GM23338 (cell line): ENCODE results near the gene EDEM1. TPM values are rescaled to one million over a fixed set of nuclear protein-coding genes. Genes with fewer than 3 reads are reported as not detected.

Source experiments
- ATAC-seq: fragments of 200-7000 bp; cut with Tn5 transposase; 3 replicates; pipeline ENCODE4 v1.9.1; 2020
- DNase-seq: peaks from one replicate; pipeline ENCODE4 v3.0.0-alpha.2; 2015; ENCODE audit warnings: low spot score
- H2AFZ ChIP-seq: fragments of 200-600 bp; sonication (generic); 2 replicates; pipeline ENCODE4 v1.8.0; 2016; ENCODE audit warnings: antibody characterized with exemption, mild to moderate bottlenecking, moderate library complexity
- H3F3A ChIP-seq: fragments of 200-600 bp; sonication (generic); replicated peaks from 2 replicates; pipeline ENCODE4 v1.8.0; 2017; ENCODE audit warnings: antibody characterized with exemption, mixed run types, low read depth
- H3K27ac ChIP-seq: fragments of 200-600 bp; sonication (generic); 2 replicates; pipeline ENCODE4 v1.6.1; 2016; ENCODE audit warnings: low read depth
- H3K27me3 ChIP-seq: fragments of 200-600 bp; sonication (generic); 2 replicates; pipeline ENCODE4 v1.8.0; 2016; ENCODE audit warnings: mild to moderate bottlenecking, mixed run types, moderate library complexity; ENCODE audit not compliant: insufficient read depth
- H3K36me3 ChIP-seq: fragments of 200-600 bp; sonication (generic); 2 replicates; pipeline ENCODE4 v1.8.0; 2016; ENCODE audit warnings: mild to moderate bottlenecking; ENCODE audit not compliant: insufficient read depth
- H3K4me1 ChIP-seq: fragments of 200-600 bp; sonication (generic); 2 replicates; pipeline ENCODE4 v1.8.0; 2016; ENCODE audit warnings: mild to moderate bottlenecking, moderate library complexity; ENCODE audit not compliant: insufficient read depth
- H3K4me2 ChIP-seq: fragments of 200-600 bp; sonication (generic); 2 replicates; pipeline ENCODE4 v1.7.1; 2017; ENCODE audit warnings: mixed run types
- H3K4me3 ChIP-seq: fragments of 200-600 bp; sonication (generic); 2 replicates; pipeline ENCODE4 v1.6.1; 2016; ENCODE audit warnings: mixed run types
- H3K79me2 ChIP-seq: fragments of 200-600 bp; sonication (generic); replicated peaks from 2 replicates; pipeline ENCODE4 v1.8.0; 2017; ENCODE audit warnings: mild to moderate bottlenecking; ENCODE audit not compliant: insufficient read depth
- H3K9me2 ChIP-seq: fragments of 200-600 bp; sonication (generic); 2 replicates; pipeline ENCODE4 v1.8.0; 2017; ENCODE audit not compliant: insufficient read depth
- H4K20me1 ChIP-seq: fragments of 200-600 bp; sonication (generic); replicated peaks from 2 replicates; pipeline ENCODE4 v1.8.0; 2017; ENCODE audit warnings: mild to moderate bottlenecking; ENCODE audit not compliant: insufficient read depth
- H3K27ac Mint-ChIP-seq: 2 replicates; pipeline ENCODE4 v1.8.0; 2020; ENCODE audit warnings: inconsistent platforms, mild to moderate bottlenecking, moderate library complexity, mixed read lengths
- H3K27me3 Mint-ChIP-seq: 3 replicates; pipeline ENCODE4 v1.8.0; 2022; ENCODE audit warnings: low read depth, mild to moderate bottlenecking, moderate library complexity, mixed read lengths, inconsistent platforms; ENCODE audit not compliant: insufficient read depth, poor library complexity
- H3K36me3 Mint-ChIP-seq: 3 replicates; pipeline ENCODE4 v1.8.0; 2021; ENCODE audit warnings: low read depth, mild to moderate bottlenecking, inconsistent platforms, moderate library complexity, mixed read lengths
- H3K4me1 Mint-ChIP-seq: 3 replicates; pipeline ENCODE4 v1.8.0; 2020; ENCODE audit warnings: mild to moderate bottlenecking, inconsistent platforms, mixed read lengths
- H3K4me3 Mint-ChIP-seq: 3 replicates; pipeline ENCODE4 v1.8.0; 2021; ENCODE audit warnings: moderate library complexity, mild to moderate bottlenecking, inconsistent platforms, mixed read lengths
- H3K9me3 Mint-ChIP-seq: 3 replicates; pipeline ENCODE4 v1.8.0; 2020; ENCODE audit warnings: moderate library complexity, mild to moderate bottlenecking, inconsistent platforms, mixed read lengths
- EZH2 ChIP-seq: fragments of 200-600 bp; sonication (generic); IDR thresholded peaks from one replicate; pipeline ENCODE4 v1.8.0; 2017; ENCODE audit warnings: antibody characterized with exemption, mild to moderate bottlenecking, low read depth; ENCODE audit not compliant: unreplicated experiment
- NANOG ChIP-seq: IDR thresholded peaks from 2 replicates; pipeline ENCODE4 v1.6.1; 2016; ENCODE audit warnings: antibody characterized with exemption, borderline replicate concordance
- POLR2AphosphoS5 ChIP-seq: IDR thresholded peaks from 2 replicates; pipeline ENCODE4 v1.6.1; 2016; ENCODE audit warnings: antibody characterized with exemption, low read depth
- STAT1 ChIP-seq: IDR thresholded peaks from one replicate; pipeline ENCODE4 v1.6.1; 2016; ENCODE audit warnings: antibody characterized with exemption; ENCODE audit not compliant: unreplicated experiment
- ZNF114 ChIP-seq: fragments of 250-450 bp; sonication (Bioruptor Pico); IDR thresholded peaks from 2 replicates; pipeline ENCODE4 v1.5.0; 2020; ENCODE audit warnings: mild to moderate bottlenecking, moderate library complexity
- polyA plus RNA-seq: library from polyadenylated mRNA; unstranded; fragments of >200 nt; fragmentation: Nextera tagmentation; extraction: Ambion mirVana; gene quantifications from 2 replicates; pipeline ENCODE4 v1.2.1, GENCODE V29; 2016
- total RNA-seq: library from RNA; depleted of rRNA; stranded (reverse); fragments of >200 nt; shearing (Covaris generic); gene quantifications from 2 replicates; pipeline ENCODE4 v1.2.3, GENCODE V29; 2014
- TF ChIP-seq, protein P1 (sequence below): IDR thresholded peaks from one replicate; pipeline ENCODE4 v1.6.1; 2018; ENCODE audit warnings: antibody characterized with exemption; ENCODE audit not compliant: unreplicated experiment
- TF ChIP-seq, protein P2 (sequence below): fragments of 250-450 bp; sonication (Bioruptor Pico); IDR thresholded peaks from 2 replicates; pipeline ENCODE4 v1.5.0; 2020; ENCODE audit warnings: mild to moderate bottlenecking, moderate library complexity
- TF ChIP-seq, protein P3 (sequence below), 2 experiments: fragments of 200-600 bp in 1 of 2; sonication (generic) in 1 of 2; conservative IDR thresholded peaks; 2 replicates each; pipeline versions ENCODE4 v1.5.1 to v1.6.1; 2016 to 2017; ENCODE audit warnings: antibody characterized with exemption in 2 of 2, low read depth in 2 of 2, mild to moderate bottlenecking in 2 of 2, moderate library complexity in 1 of 2

Gene EDEM1
- total and polyA plus RNA-seq, 2 experiments from 2014 or later = 2.2 to 36.7 TPM

DNA sequence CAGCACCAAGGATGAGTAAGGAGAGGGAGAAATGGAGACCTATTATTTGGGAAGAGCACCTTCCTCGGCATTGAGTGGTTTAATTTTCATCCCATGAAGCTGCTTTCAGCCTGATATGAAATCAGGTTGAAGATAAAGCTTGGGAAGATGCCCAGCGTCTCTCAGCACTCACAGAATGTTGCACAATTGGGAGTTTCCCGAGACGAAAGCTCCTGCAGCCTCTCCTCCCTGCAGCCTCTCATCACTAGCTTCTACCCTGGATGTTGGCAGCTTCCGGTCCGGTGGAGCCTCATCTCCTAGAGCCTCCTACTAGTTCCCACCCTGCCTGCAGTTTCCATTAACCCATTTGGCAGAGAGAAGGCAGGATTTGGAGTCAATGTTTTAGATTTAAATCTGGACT is 40.3 kb downstream of the EDEM1 start (continued):
- TF ChIP-seq, protein P1, sequence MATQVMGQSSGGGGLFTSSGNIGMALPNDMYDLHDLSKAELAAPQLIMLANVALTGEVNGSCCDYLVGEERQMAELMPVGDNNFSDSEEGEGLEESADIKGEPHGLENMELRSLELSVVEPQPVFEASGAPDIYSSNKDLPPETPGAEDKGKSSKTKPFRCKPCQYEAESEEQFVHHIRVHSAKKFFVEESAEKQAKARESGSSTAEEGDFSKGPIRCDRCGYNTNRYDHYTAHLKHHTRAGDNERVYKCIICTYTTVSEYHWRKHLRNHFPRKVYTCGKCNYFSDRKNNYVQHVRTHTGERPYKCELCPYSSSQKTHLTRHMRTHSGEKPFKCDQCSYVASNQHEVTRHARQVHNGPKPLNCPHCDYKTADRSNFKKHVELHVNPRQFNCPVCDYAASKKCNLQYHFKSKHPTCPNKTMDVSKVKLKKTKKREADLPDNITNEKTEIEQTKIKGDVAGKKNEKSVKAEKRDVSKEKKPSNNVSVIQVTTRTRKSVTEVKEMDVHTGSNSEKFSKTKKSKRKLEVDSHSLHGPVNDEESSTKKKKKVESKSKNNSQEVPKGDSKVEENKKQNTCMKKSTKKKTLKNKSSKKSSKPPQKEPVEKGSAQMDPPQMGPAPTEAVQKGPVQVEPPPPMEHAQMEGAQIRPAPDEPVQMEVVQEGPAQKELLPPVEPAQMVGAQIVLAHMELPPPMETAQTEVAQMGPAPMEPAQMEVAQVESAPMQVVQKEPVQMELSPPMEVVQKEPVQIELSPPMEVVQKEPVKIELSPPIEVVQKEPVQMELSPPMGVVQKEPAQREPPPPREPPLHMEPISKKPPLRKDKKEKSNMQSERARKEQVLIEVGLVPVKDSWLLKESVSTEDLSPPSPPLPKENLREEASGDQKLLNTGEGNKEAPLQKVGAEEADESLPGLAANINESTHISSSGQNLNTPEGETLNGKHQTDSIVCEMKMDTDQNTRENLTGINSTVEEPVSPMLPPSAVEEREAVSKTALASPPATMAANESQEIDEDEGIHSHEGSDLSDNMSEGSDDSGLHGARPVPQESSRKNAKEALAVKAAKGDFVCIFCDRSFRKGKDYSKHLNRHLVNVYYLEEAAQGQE = no peak
- no peak for TF ChIP-seq STAT1
- TF ChIP-seq NANOG = no peak
- TF ChIP-seq POLR2AphosphoS5 = no peak

DNA sequence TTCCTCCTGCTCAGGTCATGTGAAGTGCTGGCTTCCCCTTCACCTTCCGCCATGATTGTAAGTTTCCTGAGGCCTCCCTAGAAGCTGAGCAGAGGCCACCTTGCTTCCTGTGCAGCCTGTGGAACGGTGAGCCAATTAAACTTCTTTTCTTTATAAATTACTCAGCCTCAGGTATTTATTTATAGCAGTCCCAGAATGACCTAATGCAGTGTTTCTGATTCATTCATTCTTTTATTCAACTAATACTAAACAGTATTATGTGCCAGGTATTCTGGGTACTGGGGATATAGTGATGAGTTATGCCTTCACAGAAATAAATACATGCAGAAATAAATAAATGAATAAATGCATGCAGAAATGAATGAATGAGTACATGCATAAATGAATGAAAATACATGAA is 41.9 kb downstream of the EDEM1 start:
- ATAC-seq (no peak), DNase-seq (no peak)
- no peak overlapping the region for H3K27ac ChIP-seq
- Mint-ChIP-seq H3K4me3 (no peak overlapping the region), H3K36me3 (no peaks in the 10 kb centered on the region), H3K27ac (no peak overlapping the region), H3K4me1 (peaks cover 11% of the 10 kb centered on the region), H3K9me3 (no peaks in the 10 kb centered on the region; the same call in 2 of the 3 replicates), H3K27me3 (peaks cover 6% of the 10 kb centered on the region)
- TF ChIP-seq, protein P2, sequence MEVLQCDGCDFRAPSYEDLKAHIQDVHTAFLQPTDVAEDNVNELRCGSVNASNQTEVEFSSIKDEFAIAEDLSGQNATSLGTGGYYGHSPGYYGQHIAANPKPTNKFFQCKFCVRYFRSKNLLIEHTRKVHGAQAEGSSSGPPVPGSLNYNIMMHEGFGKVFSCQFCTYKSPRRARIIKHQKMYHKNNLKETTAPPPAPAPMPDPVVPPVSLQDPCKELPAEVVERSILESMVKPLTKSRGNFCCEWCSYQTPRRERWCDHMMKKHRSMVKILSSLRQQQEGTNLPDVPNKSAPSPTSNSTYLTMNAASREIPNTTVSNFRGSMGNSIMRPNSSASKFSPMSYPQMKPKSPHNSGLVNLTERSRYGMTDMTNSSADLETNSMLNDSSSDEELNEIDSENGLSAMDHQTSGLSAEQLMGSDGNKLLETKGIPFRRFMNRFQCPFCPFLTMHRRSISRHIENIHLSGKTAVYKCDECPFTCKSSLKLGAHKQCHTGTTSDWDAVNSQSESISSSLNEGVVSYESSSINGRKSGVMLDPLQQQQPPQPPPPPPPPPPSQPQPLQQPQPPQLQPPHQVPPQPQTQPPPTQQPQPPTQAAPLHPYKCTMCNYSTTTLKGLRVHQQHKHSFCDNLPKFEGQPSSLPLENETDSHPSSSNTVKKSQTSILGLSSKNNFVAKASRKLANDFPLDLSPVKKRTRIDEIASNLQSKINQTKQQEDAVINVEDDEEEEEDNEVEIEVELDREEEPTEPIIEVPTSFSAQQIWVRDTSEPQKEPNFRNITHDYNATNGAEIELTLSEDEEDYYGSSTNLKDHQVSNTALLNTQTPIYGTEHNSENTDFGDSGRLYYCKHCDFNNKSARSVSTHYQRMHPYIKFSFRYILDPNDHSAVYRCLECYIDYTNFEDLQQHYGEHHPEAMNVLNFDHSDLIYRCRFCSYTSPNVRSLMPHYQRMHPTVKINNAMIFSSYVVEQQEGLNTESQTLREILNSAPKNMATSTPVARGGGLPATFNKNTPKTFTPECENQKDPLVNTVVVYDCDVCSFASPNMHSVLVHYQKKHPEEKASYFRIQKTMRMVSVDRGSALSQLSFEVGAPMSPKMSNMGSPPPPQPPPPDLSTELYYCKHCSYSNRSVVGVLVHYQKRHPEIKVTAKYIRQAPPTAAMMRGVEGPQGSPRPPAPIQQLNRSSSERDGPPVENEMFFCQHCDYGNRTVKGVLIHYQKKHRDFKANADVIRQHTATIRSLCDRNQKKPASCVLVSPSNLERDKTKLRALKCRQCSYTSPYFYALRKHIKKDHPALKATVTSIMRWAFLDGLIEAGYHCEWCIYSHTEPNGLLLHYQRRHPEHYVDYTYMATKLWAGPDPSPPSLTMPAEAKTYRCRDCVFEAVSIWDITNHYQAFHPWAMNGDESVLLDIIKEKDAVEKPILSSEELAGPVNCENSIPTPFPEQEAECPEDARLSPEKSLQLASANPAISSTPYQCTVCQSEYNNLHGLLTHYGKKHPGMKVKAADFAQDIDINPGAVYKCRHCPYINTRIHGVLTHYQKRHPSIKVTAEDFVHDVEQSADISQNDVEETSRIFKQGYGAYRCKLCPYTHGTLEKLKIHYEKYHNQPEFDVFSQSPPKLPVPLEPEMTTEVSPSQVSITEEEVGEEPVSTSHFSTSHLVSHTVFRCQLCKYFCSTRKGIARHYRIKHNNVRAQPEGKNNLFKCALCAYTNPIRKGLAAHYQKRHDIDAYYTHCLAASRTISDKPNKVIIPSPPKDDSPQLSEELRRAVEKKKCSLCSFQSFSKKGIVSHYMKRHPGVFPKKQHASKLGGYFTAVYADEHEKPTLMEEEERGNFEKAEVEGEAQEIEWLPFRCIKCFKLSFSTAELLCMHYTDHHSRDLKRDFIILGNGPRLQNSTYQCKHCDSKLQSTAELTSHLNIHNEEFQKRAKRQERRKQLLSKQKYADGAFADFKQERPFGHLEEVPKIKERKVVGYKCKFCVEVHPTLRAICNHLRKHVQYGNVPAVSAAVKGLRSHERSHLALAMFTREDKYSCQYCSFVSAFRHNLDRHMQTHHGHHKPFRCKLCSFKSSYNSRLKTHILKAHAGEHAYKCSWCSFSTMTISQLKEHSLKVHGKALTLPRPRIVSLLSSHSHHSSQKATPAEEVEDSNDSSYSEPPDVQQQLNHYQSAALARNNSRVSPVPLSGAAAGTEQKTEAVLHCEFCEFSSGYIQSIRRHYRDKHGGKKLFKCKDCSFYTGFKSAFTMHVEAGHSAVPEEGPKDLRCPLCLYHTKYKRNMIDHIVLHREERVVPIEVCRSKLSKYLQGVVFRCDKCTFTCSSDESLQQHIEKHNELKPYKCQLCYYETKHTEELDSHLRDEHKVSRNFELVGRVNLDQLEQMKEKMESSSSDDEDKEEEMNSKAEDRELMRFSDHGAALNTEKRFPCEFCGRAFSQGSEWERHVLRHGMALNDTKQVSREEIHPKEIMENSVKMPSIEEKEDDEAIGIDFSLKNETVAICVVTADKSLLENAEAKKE = no peak
- no peak for TF ChIP-seq POLR2AphosphoS5
- TF ChIP-seq, protein P3, sequence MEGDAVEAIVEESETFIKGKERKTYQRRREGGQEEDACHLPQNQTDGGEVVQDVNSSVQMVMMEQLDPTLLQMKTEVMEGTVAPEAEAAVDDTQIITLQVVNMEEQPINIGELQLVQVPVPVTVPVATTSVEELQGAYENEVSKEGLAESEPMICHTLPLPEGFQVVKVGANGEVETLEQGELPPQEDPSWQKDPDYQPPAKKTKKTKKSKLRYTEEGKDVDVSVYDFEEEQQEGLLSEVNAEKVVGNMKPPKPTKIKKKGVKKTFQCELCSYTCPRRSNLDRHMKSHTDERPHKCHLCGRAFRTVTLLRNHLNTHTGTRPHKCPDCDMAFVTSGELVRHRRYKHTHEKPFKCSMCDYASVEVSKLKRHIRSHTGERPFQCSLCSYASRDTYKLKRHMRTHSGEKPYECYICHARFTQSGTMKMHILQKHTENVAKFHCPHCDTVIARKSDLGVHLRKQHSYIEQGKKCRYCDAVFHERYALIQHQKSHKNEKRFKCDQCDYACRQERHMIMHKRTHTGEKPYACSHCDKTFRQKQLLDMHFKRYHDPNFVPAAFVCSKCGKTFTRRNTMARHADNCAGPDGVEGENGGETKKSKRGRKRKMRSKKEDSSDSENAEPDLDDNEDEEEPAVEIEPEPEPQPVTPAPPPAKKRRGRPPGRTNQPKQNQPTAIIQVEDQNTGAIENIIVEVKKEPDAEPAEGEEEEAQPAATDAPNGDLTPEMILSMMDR (conservative IDR thresholded peaks at IDR 0.05; ENCODE audit: low read depth in 2 of 2) = no peak
- no peak for TF ChIP-seq ZNF114 (CRISPR knock-in tag)
- no peak for TF ChIP-seq NANOG
- TF ChIP-seq EZH2 = no peak
- no peaks in the 10 kb centered on the region for H3K79me2 ChIP-seq
- H3K36me3 ChIP-seq = no peaks in the 10 kb centered on the region
- no peak overlapping the region for H3K4me3 ChIP-seq
- no peaks in the 10 kb centered on the region; the same call in 1 of the 2 replicates for H4K20me1 ChIP-seq
- no peak overlapping the region for H2AFZ ChIP-seq
- H3K4me1 ChIP-seq = no peaks in the 10 kb centered on the region
- no peaks in the 10 kb centered on the region for H3K9me2 ChIP-seq
- no peaks in the 10 kb centered on the region for H3K27me3 ChIP-seq
- H3K4me2 ChIP-seq = no peak overlapping the region
- H3F3A ChIP-seq = no peaks in the 10 kb centered on the region
